SK-N-SH treated with all-trans-retinoic acid at 6 μM for 48 hours (cell line): ENCODE measurements around the gene DTNA.

Source experiments
- ARNTL ChIP-seq: fragments of 450-650 bp; formaldehyde crosslinking; IDR thresholded peaks from 2 replicates; pipeline ENCODE4 v1.5.0; 2020; ENCODE audit warnings: low read depth, mild to moderate bottlenecking, moderate library complexity, borderline replicate concordance
- BACH2 ChIP-seq: fragments of 250-450 bp; sonication (Bioruptor Pico); IDR thresholded peaks from 2 replicates; pipeline ENCODE4 v1.9.0; 2021; ENCODE audit warnings: mild to moderate bottlenecking, borderline replicate concordance
- CSDC2 ChIP-seq: fragments of 250-450 bp; sonication (Bioruptor Pico); IDR thresholded peaks from 2 replicates; pipeline ENCODE4 v1.5.0; 2020; ENCODE audit warnings: mild to moderate bottlenecking, moderate library complexity
- GLIS3 ChIP-seq: fragments of 250-450 bp; sonication (Bioruptor Pico); IDR thresholded peaks from 2 replicates; pipeline ENCODE4 v1.5.0; 2020; ENCODE audit warnings: mild to moderate bottlenecking, moderate library complexity
- OSR1 ChIP-seq: fragments of 250-450 bp; sonication (Bioruptor Pico); IDR thresholded peaks from 2 replicates; pipeline ENCODE4 v1.8.0; 2022; ENCODE audit warnings: moderate library complexity, mild to moderate bottlenecking, inconsistent platforms
- PPARA ChIP-seq: fragments of 250-450 bp; sonication (Bioruptor Pico); IDR thresholded peaks from 2 replicates; pipeline ENCODE4 v1.5.0; 2020; ENCODE audit warnings: mild to moderate bottlenecking, borderline replicate concordance
- RARB ChIP-seq: fragments of 250-450 bp; sonication (Bioruptor Pico); IDR thresholded peaks from 2 replicates; pipeline ENCODE4 v1.8.0; 2021; ENCODE audit warnings: mild to moderate bottlenecking, moderate library complexity
- TCF4 ChIP-seq: fragments of 250-450 bp; sonication (Bioruptor Pico); IDR thresholded peaks from 2 replicates; pipeline ENCODE4 v1.8.0; 2021; ENCODE audit warnings: mild to moderate bottlenecking, moderate library complexity, borderline replicate concordance
- ZNF565 ChIP-seq: fragments of 450-650 bp; formaldehyde crosslinking; conservative IDR thresholded peaks from 2 replicates; pipeline ENCODE4 v1.5.0; 2020; ENCODE audit warnings: low read depth, mild to moderate bottlenecking, moderate library complexity
- TF ChIP-seq, protein P1 (sequence below): fragments of 250-450 bp; sonication (Bioruptor Pico); IDR thresholded peaks from 2 replicates; pipeline ENCODE4 v1.5.1; 2020; ENCODE audit warnings: low read depth, mild to moderate bottlenecking, moderate library complexity
- TF ChIP-seq, protein P2 (sequence below): fragments of 250-450 bp; sonication (Bioruptor Pico); IDR thresholded peaks from 2 replicates; pipeline ENCODE4 v1.5.1; 2021; ENCODE audit warnings: mild to moderate bottlenecking, moderate library complexity
- TF ChIP-seq, protein P3 (sequence below): fragments of 250-450 bp; sonication (Bioruptor Pico); IDR thresholded peaks from 2 replicates; pipeline ENCODE4 v1.8.0; 2020; ENCODE audit warnings: mild to moderate bottlenecking, moderate library complexity, borderline replicate concordance

DNA sequence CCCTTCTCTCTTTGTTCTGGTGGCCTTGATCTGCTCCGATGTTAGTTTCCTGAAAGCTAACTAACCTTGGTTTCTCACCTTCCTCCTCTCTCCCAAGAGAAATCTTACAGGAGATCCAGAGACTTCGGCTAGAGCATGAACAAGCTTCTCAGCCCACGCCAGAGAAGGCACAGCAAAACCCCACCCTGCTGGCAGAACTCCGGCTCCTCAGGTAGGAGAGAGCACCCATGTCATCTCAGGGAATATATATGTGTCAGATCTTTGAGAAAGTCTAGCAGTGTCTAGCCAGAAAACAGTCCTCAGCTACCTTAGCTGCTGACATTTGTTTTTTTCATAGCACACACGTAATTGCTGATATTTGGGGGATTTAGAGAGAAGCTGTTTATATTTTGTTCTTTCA, 148.1 kb downstream of the DTNA start:
- TF ChIP-seq GLIS3 (CRISPR knock-in tag), result no peak
- TF ChIP-seq, protein P1, sequence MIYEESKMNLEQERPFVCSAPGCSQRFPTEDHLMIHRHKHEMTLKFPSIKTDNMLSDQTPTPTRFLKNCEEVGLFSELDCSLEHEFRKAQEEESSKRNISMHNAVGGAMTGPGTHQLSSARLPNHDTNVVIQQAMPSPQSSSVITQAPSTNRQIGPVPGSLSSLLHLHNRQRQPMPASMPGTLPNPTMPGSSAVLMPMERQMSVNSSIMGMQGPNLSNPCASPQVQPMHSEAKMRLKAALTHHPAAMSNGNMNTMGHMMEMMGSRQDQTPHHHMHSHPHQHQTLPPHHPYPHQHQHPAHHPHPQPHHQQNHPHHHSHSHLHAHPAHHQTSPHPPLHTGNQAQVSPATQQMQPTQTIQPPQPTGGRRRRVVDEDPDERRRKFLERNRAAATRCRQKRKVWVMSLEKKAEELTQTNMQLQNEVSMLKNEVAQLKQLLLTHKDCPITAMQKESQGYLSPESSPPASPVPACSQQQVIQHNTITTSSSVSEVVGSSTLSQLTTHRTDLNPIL (CRISPR knock-in tag), result no peak
- no peak for TF ChIP-seq RARB
- no peak for TF ChIP-seq BACH2 (CRISPR knock-in tag)
- no peak for TF ChIP-seq ZNF565 (CRISPR knock-in tag)
- no peak for TF ChIP-seq ARNTL
- TF ChIP-seq, protein P2, sequence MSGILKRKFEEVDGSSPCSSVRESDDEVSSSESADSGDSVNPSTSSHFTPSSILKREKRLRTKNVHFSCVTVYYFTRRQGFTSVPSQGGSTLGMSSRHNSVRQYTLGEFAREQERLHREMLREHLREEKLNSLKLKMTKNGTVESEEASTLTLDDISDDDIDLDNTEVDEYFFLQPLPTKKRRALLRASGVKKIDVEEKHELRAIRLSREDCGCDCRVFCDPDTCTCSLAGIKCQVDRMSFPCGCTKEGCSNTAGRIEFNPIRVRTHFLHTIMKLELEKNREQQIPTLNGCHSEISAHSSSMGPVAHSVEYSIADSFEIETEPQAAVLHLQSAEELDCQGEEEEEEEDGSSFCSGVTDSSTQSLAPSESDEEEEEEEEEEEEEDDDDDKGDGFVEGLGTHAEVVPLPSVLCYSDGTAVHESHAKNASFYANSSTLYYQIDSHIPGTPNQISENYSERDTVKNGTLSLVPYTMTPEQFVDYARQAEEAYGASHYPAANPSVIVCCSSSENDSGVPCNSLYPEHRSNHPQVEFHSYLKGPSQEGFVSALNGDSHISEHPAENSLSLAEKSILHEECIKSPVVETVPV, result no peak
- TF ChIP-seq PPARA (CRISPR knock-in tag), result no peak
- no peak for TF ChIP-seq CSDC2 (CRISPR knock-in tag)
- TF ChIP-seq, protein P3, sequence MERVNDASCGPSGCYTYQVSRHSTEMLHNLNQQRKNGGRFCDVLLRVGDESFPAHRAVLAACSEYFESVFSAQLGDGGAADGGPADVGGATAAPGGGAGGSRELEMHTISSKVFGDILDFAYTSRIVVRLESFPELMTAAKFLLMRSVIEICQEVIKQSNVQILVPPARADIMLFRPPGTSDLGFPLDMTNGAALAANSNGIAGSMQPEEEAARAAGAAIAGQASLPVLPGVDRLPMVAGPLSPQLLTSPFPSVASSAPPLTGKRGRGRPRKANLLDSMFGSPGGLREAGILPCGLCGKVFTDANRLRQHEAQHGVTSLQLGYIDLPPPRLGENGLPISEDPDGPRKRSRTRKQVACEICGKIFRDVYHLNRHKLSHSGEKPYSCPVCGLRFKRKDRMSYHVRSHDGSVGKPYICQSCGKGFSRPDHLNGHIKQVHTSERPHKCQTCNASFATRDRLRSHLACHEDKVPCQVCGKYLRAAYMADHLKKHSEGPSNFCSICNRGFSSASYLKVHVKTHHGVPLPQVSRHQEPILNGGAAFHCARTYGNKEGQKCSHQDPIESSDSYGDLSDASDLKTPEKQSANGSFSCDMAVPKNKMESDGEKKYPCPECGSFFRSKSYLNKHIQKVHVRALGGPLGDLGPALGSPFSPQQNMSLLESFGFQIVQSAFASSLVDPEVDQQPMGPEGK (CRISPR knock-in tag), result no peak
- TF ChIP-seq TCF4 (CRISPR knock-in tag), result no peak
- TF ChIP-seq OSR1 (CRISPR knock-in tag), result no peak
